22Rv1 (cell line): ENCODE measurements around the gene NLRC4.

ENCODE experiments used
- ZFX ChIP-seq: fragments of 450-650 bp; IDR thresholded peaks from 2 replicates; pipeline ENCODE4 v1.6.1; 2017; ENCODE audit warnings: antibody characterized with exemption, borderline replicate concordance
- TF ChIP-seq, protein P1 (sequence below): fragments of 450-650 bp; IDR thresholded peaks from 2 replicates; pipeline ENCODE4 v1.5.1; 2017; ENCODE audit warnings: mild to moderate bottlenecking

DNA sequence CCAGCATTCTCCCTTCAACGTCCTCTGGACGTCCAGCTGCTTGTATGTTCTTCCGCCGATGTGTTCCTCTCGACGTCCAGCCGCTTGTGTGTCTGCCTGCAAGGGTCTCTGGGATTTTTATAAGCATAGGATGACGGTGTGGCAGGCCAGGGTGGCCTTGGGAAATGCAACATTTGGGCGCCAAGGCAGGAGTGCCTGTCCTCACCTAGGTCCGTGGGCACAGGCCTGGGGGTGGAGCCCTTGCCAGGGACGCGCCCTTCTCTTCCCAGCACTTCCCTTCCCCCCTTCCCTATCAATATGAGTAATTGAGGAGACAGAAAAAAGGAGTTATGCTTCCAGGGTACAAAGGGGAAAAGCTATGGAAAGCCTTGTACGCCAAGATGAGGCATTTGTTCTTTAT, 6.4 kb downstream of the NLRC4 start:
- TF ChIP-seq, protein P1, sequence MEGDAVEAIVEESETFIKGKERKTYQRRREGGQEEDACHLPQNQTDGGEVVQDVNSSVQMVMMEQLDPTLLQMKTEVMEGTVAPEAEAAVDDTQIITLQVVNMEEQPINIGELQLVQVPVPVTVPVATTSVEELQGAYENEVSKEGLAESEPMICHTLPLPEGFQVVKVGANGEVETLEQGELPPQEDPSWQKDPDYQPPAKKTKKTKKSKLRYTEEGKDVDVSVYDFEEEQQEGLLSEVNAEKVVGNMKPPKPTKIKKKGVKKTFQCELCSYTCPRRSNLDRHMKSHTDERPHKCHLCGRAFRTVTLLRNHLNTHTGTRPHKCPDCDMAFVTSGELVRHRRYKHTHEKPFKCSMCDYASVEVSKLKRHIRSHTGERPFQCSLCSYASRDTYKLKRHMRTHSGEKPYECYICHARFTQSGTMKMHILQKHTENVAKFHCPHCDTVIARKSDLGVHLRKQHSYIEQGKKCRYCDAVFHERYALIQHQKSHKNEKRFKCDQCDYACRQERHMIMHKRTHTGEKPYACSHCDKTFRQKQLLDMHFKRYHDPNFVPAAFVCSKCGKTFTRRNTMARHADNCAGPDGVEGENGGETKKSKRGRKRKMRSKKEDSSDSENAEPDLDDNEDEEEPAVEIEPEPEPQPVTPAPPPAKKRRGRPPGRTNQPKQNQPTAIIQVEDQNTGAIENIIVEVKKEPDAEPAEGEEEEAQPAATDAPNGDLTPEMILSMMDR: no peak
- no peak for TF ChIP-seq ZFX
